ENCODE measurements around the gene ZNF593.
A peak's percentile ranks its signal among the peaks of the same experiment; 100 is the strongest.

Gene ZNF593

DNA sequence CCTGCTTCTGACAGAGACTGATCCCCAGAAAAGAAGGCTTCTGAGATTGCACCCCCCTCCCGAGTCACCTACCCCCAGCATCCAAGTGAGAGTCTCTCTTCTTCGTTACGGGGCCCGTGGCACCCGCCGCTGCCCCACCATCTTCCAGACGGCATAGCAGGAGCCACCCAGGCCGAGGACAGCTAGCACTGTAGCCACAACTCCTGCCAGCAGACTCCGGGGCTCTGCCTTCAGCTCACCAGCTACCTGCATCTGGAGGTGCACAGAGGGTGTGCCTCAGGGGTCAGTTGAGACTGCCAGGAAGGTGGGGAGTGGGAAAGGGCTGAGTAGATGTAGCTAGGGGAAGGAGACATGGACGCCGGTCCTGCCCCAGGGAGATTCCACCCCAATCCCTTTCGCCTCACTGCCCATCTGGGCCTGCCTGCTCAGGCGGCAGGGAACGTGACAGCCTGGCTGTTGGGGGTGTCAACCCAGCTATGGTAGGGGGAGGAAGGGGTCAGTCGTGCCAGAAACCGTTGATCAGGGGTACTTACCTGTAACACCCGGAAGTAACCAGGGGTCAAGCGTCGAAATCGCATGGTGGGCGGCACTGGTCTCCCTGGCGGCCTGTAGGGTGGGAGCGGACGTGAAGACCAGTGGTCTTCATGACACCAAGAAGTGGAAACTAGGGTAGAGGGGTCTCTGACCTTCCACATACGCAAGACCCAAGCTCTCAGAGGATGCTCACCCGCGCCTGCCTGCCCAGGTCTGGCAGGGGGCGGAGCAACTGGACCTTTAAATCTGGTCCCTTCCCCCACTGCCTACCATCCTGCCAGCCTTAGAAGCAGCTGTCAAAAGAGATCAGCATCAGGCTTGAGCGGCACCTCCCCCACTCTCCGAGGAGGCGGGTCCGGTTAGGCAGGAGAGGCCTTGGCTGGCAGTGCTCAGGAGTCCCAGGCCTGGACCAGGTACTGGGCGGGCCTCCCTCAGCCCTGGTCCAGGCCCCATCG is 1.7 kb downstream of the ZNF593 start, which contains the start of gene ZNF593OS:
Gene ZNF593OS (minus strand): TSS at position 749 of the 989 bp plus-strand sequence. CDS start 171 bp downstream, at position 578.
- DNase-seq: no peak

DNA sequence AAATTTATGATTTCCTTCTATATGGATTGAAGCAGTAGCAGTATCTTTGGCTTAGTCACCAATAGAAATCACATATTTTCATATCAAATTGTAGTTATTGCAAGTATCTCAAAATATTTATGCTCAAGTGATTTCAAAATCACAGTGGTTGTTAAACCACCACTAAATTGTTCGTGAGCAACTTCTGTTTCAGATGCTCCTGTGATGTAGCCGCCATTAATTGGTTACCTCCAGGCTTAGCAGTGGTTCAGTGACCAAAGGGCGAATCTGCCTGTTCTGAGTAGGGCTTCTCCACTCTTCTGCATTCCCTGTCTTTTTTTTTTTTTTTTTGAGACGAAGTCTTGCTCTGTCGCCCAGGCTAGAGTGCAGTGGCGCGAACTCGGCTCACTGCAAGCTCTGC is 5.6 kb downstream of the ZNF593 start:
- no peak for DNase-seq

DNA sequence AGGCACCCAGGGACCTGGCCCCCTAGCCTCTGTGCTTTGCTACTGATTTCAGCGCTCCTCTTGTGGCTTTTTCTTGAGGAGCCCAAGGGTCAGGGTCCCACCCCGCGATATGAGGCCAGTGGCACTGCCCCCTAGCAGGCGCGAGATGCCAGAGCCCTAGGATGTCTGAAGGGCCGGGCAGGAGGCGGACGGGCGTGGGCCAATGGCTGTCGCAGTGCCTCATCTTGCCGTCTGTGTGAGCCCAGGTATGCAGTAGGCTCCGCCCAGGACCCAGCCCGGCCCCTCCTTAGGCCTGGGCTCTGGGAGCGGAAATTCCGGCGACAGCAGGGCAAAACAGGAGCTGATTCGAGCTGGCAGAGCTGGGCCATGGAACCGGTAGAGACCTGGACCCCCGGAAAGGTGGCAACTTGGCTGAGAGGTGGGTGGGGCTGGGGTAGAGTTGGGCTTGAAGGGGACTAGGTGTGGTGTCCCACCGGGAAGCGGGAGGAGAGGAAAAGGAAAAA is 7.5 kb downstream of the ZNF593 start, which contains the start of gene CNKSR1:
Gene CNKSR1 (plus strand): TSS at position 310 of the 503 bp plus-strand sequence. CDS start 57 bp downstream, at position 367.
- peak in 1 of 2 donors; percentile 30 for DNase-seq

DNA sequence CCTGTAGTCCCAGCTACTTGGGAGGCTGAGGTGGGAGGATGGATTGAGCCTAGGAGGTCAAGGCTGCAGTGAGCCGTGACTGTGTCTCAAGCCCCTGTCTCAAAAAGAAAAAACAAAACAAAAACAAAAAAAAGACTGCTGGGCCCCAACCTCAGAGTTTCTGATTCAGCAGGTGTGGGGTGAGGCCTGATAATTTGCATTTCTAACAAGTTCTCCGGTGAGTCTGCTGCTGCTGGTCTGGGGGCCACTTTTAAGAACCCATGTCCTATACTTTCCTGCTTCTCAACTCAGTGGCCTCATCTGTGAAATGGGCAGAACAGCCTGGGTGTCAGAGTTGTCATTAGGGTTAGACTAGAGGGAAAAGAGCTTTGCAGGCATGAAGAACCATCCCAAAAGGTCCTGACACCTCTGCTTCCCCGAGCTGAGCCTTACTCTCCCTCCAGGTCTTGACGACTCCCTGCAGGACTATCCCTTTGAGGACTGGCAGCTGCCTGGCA is 10.3 kb downstream of the ZNF593 start:
- no peak for DNase-seq

DNA sequence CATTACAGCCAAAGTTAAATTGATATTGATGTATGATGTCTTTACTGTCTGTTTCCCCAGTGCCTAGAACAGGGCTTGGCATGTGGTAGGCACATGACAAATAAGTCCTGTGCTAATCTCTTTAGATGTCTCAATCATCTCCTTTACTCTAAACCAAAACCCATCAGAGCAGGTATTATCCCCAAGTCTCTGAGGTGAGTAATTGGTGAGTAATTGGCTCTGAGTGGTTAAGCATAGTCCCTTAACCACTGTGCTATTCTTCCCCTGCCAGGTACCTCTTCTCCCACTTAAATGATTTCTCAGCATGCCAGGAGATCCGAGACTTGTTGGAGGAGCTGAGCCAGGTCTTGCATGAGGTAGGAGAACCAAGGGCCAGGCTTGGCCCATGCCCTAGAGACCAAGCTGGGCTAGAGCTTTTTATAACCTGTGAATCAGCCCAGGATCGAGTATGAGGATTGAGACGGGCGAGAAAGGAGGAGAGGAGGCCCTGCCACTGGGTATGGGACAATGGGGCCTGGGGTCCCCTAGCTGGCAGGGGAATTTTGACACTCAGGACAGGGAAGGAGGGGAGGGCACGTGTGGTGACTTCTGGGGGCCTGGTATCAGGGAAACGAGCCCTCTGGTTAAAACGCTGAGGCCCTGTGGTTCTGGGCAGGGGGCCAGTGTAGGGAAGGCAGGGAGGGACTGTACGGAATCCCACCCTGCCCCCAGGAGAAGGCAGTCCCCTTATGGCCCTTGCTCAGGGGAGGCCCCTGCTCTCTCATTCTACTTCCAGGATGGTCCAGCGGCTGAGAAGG is 12.1 kb downstream of the ZNF593 start:
- no peak for DNase-seq

DNA sequence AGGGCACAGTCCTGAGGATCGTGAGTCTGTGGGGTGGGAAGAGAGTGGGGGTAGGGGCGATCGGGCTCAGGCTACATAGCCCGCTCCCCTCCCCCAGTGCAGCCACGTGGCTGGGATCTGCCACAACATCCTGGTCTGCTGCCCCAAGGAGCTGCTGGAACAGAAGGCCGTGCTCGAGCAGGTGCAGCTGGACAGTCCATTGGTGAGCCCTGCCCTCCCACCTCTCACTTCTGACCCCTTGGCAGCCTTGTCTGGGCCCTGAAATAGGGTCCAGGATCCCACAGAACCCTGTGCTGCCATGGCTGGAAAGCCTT is 12.6 kb downstream of the ZNF593 start:
- DNase-seq: no peak

DNA sequence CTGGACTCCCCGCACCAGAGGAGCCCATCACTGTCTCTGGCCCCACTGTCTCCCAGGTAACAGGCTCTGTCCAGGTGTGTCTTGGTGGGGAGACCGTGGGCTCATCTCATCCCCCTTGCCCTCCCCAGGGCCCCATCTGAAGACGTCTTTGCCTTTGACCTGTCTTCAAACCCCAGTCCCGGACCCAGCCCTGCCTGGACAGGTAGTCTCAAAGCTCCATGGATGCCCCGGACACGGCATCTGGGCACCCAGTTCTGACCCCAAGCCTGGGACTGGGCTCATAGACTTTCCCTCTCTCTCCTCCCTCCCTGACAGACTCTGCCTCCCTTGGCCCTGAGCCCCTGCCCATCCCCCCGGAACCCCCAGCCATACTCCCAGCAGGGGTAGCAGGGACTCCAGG is 14.4 kb downstream of the ZNF593 start:
- no peak for DNase-seq

DNA sequence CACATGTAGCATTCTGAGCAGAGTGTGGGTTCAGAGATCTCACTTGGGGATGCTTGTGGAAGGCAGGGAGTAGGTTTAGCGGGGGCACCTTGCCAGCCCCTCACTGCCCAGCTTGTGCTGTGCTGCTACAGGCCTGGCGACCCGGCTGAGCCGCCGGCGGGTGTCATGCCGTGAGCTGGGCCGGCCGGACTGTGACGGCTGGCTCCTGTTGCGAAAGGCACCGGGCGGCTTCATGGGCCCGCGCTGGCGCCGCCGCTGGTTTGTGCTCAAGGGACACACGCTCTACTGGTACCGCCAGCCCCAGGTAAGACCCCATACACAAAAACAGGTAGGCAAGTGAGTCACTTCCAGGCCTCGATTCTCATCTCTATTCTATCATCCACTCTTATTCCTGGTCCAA is 15.2 kb downstream of the ZNF593 start:
- DNase-seq: no peak

DNA sequence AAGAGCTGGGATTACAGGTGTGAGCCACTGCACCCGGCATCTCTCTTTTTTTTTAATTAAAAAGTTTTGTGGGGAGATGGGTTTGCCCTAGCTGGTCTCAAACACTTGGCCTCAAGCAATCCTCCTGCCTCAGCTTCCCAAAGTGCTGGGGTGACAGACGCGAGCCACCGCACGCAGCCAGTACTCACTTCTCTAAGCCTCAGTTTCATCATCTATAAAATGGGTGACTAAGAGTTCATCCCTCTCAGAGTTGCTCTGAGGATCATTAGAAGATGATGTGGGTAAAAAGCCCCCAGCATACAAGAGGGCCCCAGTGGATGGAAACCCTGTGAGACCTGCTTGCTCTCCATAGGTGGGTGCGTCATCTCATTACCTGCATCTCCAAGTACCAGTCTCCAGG is 18.2 kb downstream of the ZNF593 start:
- DNase-seq: no peak

DNA sequence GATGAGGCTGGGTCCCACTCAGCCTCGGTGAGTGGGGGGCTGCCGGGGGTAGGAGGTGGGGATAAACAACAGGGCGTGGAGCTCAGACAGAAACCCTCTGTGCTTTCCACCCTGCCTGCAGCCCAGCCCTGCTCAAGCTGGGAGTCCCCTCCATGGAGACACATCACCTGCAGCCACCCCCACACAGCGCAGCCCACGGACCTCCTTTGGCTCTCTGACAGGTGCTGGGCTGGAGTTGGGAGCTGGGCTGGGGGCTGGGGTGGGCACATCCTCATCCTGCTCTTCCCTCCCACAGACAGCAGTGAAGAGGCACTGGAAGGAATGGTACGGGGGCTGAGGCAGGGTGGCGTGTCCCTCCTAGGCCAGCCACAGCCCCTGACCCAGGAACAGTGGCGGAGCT is 18.8 kb downstream of the ZNF593 start:
- no peak for DNase-seq

DNA sequence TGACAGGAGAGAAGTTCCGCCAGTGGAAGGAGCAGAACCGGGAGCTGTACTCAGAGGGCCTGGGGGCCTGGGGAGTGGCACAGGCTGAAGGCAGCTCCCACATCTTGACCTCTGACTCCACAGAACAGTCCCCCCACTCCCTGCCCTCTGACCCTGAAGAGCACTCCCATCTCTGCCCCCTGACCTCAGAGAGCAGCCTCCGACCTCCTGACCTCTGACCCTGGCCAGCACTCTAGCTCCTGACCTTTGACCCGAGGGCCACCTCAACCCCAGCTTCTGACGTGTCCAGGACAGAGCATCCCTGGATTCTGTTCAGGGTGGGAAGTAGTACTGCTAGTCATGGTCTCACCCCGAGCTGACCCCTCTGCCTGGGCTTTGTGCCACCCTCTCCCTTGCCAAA is 19.6 kb downstream of the ZNF593 start:
- DNase-seq: no peak

DNA sequence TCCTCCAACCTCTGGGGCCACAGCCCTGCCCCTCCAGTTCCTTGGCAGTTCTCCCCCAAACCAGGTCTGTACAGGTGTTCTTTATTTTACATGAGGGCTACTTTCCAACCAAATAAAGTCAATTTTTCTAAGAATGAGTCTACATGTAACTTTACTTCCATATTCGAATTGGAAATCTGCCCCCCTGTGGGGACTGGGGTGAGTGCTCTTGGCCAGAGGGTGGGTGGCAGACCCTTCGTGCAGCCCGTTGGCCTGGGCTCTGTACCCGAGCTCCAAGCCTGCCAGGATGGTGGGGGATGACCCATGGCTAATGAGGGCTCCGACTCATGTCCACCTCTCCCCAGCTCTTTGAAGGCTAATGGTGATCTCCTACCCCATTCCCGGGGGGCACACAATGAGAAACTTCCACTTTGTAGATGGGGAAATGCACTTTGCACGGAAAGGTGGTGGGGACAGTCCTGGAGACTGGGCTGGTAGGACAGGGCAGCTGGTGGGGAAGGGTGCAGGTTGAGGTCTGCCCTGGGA is 20.1 kb downstream of the ZNF593 start:
- no peak for DNase-seq

DNA sequence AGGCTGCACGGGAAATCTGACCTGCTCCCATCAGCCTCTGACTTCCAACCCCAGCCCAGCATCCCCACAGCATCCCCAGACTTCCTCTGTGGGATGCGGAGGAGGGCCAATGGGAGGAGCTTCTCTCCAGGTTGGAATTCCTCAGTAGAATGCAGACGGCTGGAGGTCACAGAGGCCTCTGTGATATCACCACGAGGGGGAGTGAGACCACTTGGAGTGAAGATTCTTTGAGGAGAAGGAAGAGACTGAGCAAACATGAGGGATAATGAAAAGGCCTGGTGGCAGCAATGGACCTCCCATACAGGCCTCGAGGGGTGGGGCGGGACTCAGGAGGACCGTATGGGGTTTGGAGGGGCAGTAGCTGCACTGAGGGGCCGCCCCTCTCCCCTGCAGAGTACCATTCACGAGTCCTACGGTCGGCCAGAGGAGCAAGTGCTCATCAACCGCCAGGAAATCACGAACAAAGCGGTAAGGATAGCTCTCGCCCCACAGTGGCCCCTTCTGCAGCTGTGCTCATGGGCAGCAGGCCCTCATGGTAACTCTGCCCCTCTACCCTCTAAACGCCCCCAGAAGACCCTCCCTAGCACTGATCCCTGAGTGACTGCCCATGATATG is 20.8 kb downstream of the ZNF593 start, which contains the start of gene CATSPER4:
Gene CATSPER4 (plus strand): TSS at position 230 of the 615 bp plus-strand sequence. CDS start 26 bp downstream, at position 256.
- peak; percentile 13 to 46 for DNase-seq

DNA sequence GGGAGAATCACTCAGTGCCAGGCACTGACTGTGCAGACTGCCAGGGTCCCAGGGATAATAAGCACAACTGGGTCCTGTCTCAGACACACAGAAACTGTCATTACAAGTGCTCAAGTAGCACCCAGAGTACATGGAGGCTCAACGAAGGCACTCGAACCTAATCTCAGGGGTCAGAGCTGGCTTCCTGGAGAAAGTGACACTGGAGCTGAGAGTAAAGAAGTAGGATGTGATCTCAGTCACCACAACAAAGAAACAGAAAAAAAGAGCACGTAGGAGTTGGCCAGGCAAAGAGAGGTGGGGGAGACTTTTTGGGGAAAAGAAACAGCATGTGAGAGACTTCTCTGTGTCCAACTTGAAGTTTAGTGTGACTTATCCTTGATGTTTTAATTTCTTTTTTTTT is 22.0 kb downstream of the ZNF593 start:
- peak in 1 of 2 donors; percentile 18 for DNase-seq

DNA sequence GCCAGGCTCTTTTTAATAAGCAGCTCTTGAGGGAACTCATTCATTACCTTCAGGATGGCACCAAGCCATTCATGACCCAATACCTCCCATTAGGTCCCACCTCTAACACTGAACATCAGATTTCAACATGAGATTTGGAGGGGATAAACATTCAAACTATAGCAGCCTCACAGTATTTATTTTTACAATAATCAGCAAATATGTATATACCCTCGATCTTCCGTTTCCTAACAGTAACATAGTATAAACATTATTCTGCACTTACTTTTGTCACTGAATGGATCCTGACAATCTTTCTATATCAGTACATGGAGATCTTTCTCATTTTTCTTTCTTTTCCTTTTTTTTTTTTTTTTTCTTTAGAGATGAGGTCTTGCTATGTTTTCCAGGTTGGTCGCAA is 26.1 kb downstream of the ZNF593 start:
- DNase-seq: no peak

DNA sequence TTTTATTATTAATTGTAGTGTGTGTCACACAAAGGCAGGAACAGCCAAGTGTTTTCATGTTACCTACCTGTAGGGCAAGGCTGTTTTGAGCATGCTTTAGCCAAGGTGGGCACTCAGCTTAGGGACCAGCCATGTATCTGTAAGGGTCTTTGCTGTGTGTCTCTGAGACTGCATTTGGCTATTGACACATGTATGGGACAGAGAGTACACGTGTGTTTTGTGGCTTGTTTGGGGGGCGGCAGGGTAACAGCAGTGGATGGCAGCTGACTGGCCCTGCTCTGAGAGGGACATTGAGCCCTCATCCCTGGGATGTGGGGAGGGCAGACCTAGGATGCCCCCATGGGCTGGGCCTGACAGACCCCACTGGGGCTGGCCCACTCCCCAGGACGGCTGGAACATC is 27.6 kb downstream of the ZNF593 start:
- DNase-seq: no peak

DNA sequence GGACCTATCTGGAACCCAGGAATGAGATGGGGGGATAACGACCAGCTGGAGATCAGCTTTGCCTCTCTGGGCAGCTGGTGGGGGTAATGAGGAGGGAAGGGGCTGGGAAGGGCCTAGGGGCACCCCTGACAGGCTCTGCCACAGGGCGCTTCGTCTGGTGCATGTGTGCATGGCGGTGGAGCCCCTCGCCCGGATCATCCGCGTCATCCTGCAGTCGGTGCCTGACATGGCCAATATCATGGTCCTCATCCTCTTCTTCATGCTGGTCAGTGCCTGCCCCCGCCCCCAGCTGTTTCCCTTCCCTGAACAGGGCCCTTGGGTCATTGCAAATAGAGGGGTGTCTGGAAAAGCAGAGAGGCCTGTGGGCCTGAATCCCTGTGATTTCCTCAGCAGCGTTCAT is 28.1 kb downstream of the ZNF593 start:
- DNase-seq: no peak

DNA sequence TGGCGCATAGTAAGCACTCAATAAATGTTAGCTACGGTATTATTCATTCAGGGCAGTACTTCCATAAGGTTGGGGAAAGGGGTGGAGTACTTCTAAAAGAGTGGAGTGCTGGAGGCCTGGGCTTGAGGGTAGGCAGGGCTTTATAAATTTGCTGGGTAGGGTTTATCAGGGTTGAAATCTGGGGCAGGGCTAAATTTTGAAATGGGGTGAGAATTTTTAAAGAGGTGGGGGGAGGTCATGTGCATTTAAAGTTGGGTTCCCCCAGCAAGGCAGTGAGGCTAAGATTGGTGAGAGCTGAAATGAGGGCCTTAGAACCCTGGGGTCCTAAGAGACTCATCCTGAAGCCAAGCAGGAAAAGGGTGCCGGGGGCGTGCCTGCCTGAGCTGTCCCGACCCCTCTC is 30.7 kb downstream of the ZNF593 start:
- no peak for DNase-seq

DNA sequence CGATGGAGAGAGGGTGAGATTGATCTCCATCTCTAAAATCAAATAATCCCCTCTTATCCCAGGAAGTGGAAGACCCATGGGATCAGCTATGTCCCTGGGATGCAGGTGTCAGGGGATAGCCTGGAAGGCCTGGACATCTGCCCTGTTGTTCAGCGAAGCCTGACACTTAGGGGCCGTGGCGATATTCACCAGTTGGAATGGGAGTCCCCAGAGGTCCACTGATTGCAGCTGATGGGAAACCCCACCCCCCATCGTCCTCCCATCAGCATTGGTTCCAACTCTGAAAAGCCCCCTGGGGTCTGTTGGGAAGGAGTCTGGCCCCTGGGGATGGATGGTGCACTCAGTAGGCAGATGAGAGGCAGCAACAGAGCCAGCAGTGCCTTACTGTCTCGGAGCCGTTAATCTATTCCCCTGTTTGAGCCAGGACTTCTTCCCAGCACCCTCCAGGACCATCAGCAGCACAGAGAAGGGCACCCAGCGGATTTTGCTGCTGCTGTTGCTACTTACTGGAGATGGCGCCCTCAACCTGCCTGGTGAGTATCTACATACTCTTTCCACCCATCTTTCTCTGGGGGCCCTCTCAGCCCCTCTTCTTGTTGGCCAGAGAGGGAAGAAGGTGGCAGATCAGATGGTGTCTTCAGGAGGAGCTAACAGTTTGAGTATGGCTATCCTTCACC is 34.1 kb downstream of the ZNF593 start:
- DNase-seq: no peak

DNA sequence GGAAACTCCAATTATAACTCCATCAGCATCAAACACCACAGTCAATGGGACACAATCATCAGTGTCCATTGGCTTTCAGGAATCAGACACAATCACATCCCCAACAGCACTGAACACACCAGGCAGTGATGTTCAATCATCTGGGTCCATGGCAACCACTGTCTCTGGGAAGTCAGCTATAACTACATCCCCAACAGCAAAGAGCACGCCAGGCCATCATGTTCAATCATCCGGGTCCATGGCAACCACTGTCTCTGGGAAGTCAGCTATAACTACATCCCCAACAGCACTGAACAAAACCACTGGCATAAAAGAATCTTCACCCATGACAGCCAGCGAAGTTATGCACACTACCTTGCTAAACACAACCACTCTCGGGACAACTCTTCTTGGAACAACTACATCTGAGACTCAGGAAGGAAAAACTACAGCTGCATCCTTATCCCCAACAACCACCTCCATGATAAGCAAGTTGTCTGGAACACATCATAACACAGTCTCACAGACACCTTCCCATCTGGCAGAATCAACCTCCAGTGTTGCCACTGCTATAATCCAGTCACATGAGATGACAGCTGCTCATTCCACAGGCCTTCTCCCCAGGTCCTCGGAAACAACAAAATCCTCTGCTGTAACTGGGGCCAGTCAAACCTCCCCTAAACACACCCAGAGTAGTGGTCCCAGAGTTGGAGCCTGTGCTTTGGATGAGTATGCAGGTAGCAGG is 40.6 kb downstream of the ZNF593 start:
- no peak for DNase-seq

DNA sequence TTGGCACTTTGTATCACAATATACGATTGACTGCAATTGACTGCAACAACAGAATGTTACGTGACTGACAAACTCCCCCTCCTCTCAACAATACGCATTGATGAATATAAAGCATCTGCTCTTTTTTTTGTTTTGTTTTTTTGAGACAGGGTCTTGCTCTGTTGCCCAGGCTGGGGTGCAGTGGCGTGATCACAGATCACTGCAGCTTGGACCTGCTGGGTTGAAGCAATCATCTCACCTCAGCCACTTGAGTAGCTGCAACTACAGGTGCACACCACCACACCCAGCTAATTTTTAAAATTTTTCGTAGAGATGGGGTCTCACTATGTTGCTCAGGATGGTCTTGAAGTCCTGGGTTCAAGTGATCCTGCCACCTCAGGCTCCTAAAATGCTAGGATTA is 43.0 kb downstream of the ZNF593 start:
- no peak for DNase-seq
